ENCODE data around the gene PDGFA. TPM values are rescaled to one million over a fixed set of nuclear protein-coding genes. Genes with fewer than 3 reads are reported as not detected.
A peak's percentile ranks its signal among the peaks of the same experiment; 100 is the strongest.

PDGFA gene
- total RNA-seq, 1 donor from 2014 or later = 65.6 TPM

- H3K4me3 ChIP-seq (ENCODE audit: low read depth, low read length) = no peak overlapping the region
- H3K27me3 ChIP-seq (ENCODE audit: control insufficient read depth, insufficient read depth, low read length) = no peaks in the 10 kb centered on the region
- TF ChIP-seq CTCF (IDR thresholded peaks at IDR 0.05; ENCODE audit: insufficient read depth, low read length, poor library complexity, severe bottlenecking) = no peak
- peak; percentile 35 for DNase-seq (ENCODE audit: low read depth)
- no peaks in the 10 kb centered on the region for H3K36me3 ChIP-seq (ENCODE audit: control insufficient read depth, insufficient read depth, low read length)
Measured at GRCh38 chr7:471866-472639, 47.6 kb downstream of the PDGFA start.

GRCh38 chr7:471191-471865, 48.3 kb downstream of the PDGFA start:
- no peaks in the 10 kb centered on the region for H3K27me3 ChIP-seq (ENCODE audit: control insufficient read depth, insufficient read depth, low read length)
- no peak overlapping the region for H3K4me3 ChIP-seq (ENCODE audit: low read depth, low read length)
- DNase-seq (ENCODE audit: low read depth) = no peak
- no peak for TF ChIP-seq CTCF (IDR thresholded peaks at IDR 0.05; ENCODE audit: insufficient read depth, low read length, poor library complexity, severe bottlenecking)
- H3K36me3 ChIP-seq (ENCODE audit: control insufficient read depth, insufficient read depth, low read length) = no peaks in the 10 kb centered on the region

GRCh38 chr7:469563-469961, 50.1 kb downstream of the PDGFA start:
- H3K36me3 ChIP-seq (ENCODE audit: control insufficient read depth, insufficient read depth, low read length) = no peaks in the 10 kb centered on the region
- H3K27me3 ChIP-seq (ENCODE audit: control insufficient read depth, insufficient read depth, low read length) = peaks cover 6% of the 10 kb centered on the region
- TF ChIP-seq CTCF (IDR thresholded peaks at IDR 0.05; ENCODE audit: insufficient read depth, low read length, poor library complexity, severe bottlenecking) = no peak

DNA sequence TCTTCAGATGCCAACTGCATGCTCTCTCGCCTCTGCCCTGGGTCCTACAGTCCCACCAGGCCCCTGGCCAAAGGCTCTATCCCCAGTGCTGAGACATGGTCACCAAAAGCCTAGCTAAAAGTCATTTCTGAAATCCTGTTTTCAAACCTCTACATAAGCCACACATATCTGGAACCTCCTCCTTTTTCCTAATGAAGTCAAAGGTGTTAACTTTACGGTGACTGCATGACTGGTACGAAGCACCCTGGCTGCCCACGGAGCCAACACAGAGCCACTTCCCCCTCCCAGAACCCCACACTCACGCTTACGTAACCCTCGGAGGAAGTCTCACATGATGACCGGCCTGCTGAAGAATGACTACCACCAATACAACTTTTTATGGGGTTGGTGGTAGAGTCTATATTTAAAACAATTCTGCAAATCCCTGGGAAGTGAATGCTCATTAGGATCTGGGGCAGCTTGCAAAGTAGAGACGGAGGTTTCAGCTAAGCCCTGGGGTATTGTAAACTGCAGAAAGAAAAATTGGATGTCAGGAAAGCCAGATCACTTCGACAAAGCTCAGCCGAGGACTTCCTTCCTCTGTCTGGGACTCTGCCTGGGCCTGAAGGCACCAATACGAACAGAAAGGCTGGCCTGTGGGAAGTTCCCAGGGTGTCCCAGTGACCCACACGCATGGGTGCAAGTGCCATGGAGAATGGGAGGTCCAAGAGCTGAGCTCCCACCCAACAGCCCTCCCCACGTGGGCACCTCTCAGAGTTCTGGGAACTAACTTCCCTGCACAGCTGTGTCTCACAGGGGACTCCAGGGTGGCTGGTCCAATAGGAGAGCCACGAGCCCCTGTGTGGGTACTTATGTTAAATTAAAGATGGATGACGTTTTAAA, 50.7 kb downstream of the PDGFA start:
- no peak overlapping the region for H3K4me3 ChIP-seq (ENCODE audit: low read depth, low read length)
- DNase-seq (ENCODE audit: low read depth) = no peak
- no peak for TF ChIP-seq CTCF (IDR thresholded peaks at IDR 0.05; ENCODE audit: insufficient read depth, low read length, poor library complexity, severe bottlenecking)
- H3K27me3 ChIP-seq (ENCODE audit: control insufficient read depth, insufficient read depth, low read length) = peaks cover 12% of the 10 kb centered on the region
- H3K36me3 ChIP-seq (ENCODE audit: control insufficient read depth, insufficient read depth, low read length) = no peaks in the 10 kb centered on the region

More at GRCh38 chr7:469563-469961, 50.1 kb downstream of the PDGFA start:
- no peak for DNase-seq (ENCODE audit: low read depth)
- H3K4me3 ChIP-seq (ENCODE audit: low read depth, low read length) = no peak overlapping the region

DNA sequence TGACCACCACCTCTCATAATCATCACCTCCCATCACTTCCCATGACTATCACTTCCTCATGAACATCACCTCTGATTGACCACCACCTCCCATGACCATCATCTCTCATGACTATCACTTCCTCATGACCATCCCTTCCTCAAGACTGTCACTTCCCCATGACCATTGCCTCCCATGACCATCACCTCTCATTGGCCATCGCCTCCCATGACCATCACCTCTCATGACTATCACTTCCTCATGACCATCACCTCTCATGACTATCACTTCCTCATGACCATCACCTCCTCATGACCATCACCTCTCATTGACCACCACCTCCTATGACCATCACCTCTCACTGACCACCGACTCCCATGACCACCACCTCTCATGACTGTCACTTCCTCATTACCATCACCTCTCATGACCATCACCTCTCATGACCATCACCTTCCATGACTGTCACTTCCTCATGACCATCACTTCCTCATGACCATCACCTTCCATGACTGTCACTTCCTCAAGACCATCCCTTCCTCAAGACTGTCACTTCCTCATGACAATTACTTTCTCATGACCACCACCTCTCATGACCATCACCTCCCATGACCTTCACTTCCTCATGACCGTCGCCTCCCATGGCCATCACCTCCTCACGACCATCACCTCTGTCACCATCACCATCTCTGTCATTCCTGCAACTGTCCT, 51.6 kb downstream of the PDGFA start:
- TF ChIP-seq CTCF (IDR thresholded peaks at IDR 0.05; ENCODE audit: insufficient read depth, low read length, poor library complexity, severe bottlenecking) = no peak
- DNase-seq (ENCODE audit: low read depth) = no peak
- Histone ChIP-seq H3K27me3 (ENCODE audit: control insufficient read depth, insufficient read depth, low read length) (peaks cover 14% of the 10 kb centered on the region), H3K36me3 (ENCODE audit: control insufficient read depth, insufficient read depth, low read length) (no peaks in the 10 kb centered on the region), H3K4me3 (ENCODE audit: low read depth, low read length) (no peak overlapping the region)
